ENCODE measurements around the gene AWAT2.

- TF ChIP-seq CTCF (conservative IDR thresholded peaks at IDR 0.05; ENCODE audit: low read depth in 2 of 2) (no peak), EZH2phosphoT487 (IDR thresholded peaks at IDR 0.05; ENCODE audit: unreplicated experiment) (no peak), POLR2AphosphoS5 (IDR thresholded peaks at IDR 0.05; ENCODE audit: low read depth) (no peak), REST (IDR thresholded peaks at IDR 0.05; ENCODE audit: unreplicated experiment) (no peak), ZNF331 (CRISPR knock-in tag; IDR thresholded peaks at IDR 0.05; ENCODE audit: low read depth) (no peak), EZH2 (IDR thresholded peaks at IDR 0.05; ENCODE audit: low read depth, unreplicated experiment) (no peak)
These were observed 22.9 kb downstream of the AWAT2 start for GRCh38 chrX:70026851-70027200.

Measured in GM23338 (cell line).